K562 (cell line): ENCODE data around the gene GATA6. TPM values are rescaled to one million over a fixed set of nuclear protein-coding genes. Genes with fewer than 3 reads are reported as not detected.
A peak's percentile ranks its signal among the peaks of the same experiment; 100 is the strongest.

Source experiments
- CREM ChIP-seq: IDR thresholded peaks from 2 replicates; pipeline ENCODE4 v1.6.1; 2014; ENCODE audit warnings: antibody characterized with exemption, low read depth
- DACH1 ChIP-seq: fragments of 450-650 bp; IDR thresholded peaks from 2 replicates; pipeline ENCODE4 v1.6.1; 2018; ENCODE audit not compliant: partially characterized antibody
- EP300 ChIP-seq: IDR thresholded peaks from 2 replicates; pipeline ENCODE4 v1.6.1; 2012; ENCODE audit warnings: low read length, improper control_type of control experiment
- KAT7 ChIP-seq: sonication (generic); formaldehyde crosslinking; IDR thresholded peaks from 2 replicates; pipeline ENCODE4 v1.8.0; 2022; ENCODE audit warnings: missing genetic modification reagents, mild to moderate bottlenecking, borderline replicate concordance
- KHSRP ChIP-seq: fragments of 450-650 bp; IDR thresholded peaks from 2 replicates; pipeline ENCODE4 v1.6.1; 2017
- NFE2 ChIP-seq: IDR thresholded peaks from 2 replicates; pipeline ENCODE4 v1.6.1; 2014; ENCODE audit warnings: antibody characterized with exemption, low read depth
- NFIC ChIP-seq: fragments of 450-650 bp; IDR thresholded peaks from 2 replicates; pipeline ENCODE4 v1.6.1; 2017; ENCODE audit warnings: mild to moderate bottlenecking, inconsistent platforms
- POLR3G ChIP-seq: IDR thresholded peaks from 2 replicates; pipeline ENCODE4 v1.6.1; 2011; ENCODE audit not compliant: insufficient read length, insufficient replicate concordance; ENCODE audit errors: extremely low read depth
- SMAD2 ChIP-seq: fragments of 150-350 bp; IDR thresholded peaks from 2 replicates; pipeline ENCODE4 v1.6.1; 2014; ENCODE audit warnings: low read depth, mild to moderate bottlenecking, low read length
- SREBF2 ChIP-seq: sonication (generic); formaldehyde crosslinking; IDR thresholded peaks from 2 replicates; pipeline ENCODE4 v1.4.0; 2020; ENCODE audit warnings: mild to moderate bottlenecking, missing genetic modification reagents
- SRF ChIP-seq, 2 experiments: fragments of 250-450, 450-650 bp in 1 of 2; sonication (Bioruptor Pico) in 1 of 2; sonication (generic) in 1 of 2; formaldehyde crosslinking; IDR thresholded peaks; 2 replicates each; pipeline versions ENCODE4 v1.5.0 to v1.5.1; 2020 to 2022; ENCODE audit warnings: mild to moderate bottlenecking in 1 of 2, missing genetic modification reagents in 1 of 2
- TCF7L2 ChIP-seq: fragments of 150-350 bp; IDR thresholded peaks from 2 replicates; pipeline ENCODE4 v1.6.1; 2016; ENCODE audit warnings: low read depth, mild to moderate bottlenecking, low read length, moderate library complexity
- TCFL5 ChIP-seq: fragments of 250-450 bp; sonication (Bioruptor Pico); conservative IDR thresholded peaks from 2 replicates; pipeline ENCODE4 v1.6.1; 2021; ENCODE audit warnings: mild to moderate bottlenecking, moderate library complexity, matching md5 sums
- ZEB2 ChIP-seq: fragments of 450-650 bp; IDR thresholded peaks from 2 replicates; pipeline ENCODE4 v1.6.1; 2016
- polyA plus RNA-seq, 8 experiments: library from polyadenylated mRNA; depleted of rRNA in 4 of 8; stranded (reverse) in 5 of 8; unstranded in 3 of 8; fragments of >200 nt; fragmentation: Nextera tagmentation in 2 of 8; fragmentation: Illumina TruSeq in 1 of 8; extraction: Ambion mirVana in 2 of 8; extraction: Trizol in 1 of 8; gene quantifications; 2 replicates each; pipeline versions ENCODE4 v1.2.1 to v1.2.3, GENCODE V29; 2011 to 2014; ENCODE audit warnings: inconsistent platforms in 1 of 8, missing spikeins in 1 of 8
- total RNA-seq, 7 experiments: library from RNA; depleted of rRNA in 6 of 7; stranded (reverse); fragments of >200 nt in 6 of 7; fragmentation: Illumina TruSeq in 2 of 7; extraction: Trizol in 2 of 7; gene quantifications; 2 replicates each; pipeline versions ENCODE4 v1.2.1 to v1.2.3, GENCODE V29; 2011 to 2021; ENCODE audit warnings: low replicate concordance in 1 of 7
- TF ChIP-seq, protein P1 (sequence below): fragments of 450-650 bp; IDR thresholded peaks from 2 replicates; pipeline ENCODE4 v1.6.1; 2016; ENCODE audit warnings: low read depth, mild to moderate bottlenecking, moderate library complexity
- TF ChIP-seq, protein P2 (sequence below): fragments of 450-650 bp; IDR thresholded peaks from 2 replicates; pipeline ENCODE4 v1.6.1; 2016
- TF ChIP-seq, protein P3 (sequence below): fragments of 250-450 bp; sonication (Bioruptor Pico); IDR thresholded peaks from 2 replicates; pipeline ENCODE4 v1.8.0; 2021; ENCODE audit warnings: moderate library complexity, mild to moderate bottlenecking, inconsistent platforms
- TF ChIP-seq, protein P4 (sequence below): fragments of 250-450 bp; sonication (Bioruptor Pico); IDR thresholded peaks from 2 replicates; pipeline ENCODE4 v1.5.0; 2021; ENCODE audit warnings: mild to moderate bottlenecking, moderate library complexity
- TF ChIP-seq, protein P5 (sequence below): fragments of 450-650 bp; IDR thresholded peaks from 2 replicates; pipeline ENCODE4 v1.6.1; 2016; ENCODE audit warnings: antibody characterized with exemption
- TF ChIP-seq, protein P6 (sequence below): IDR thresholded peaks from 2 replicates; pipeline ENCODE4 v1.6.1; 2012; ENCODE audit warnings: low read depth, low read length, improper control_type of control experiment, borderline replicate concordance

GATA6 gene
- total and polyA plus RNA-seq, 9 of the 15 experiments (the other 6 are each of a cell fraction or from before 2014, with no cell fraction given): 0.01 to 0.24 (median 0.16) TPM; not detected in 5

DNA sequence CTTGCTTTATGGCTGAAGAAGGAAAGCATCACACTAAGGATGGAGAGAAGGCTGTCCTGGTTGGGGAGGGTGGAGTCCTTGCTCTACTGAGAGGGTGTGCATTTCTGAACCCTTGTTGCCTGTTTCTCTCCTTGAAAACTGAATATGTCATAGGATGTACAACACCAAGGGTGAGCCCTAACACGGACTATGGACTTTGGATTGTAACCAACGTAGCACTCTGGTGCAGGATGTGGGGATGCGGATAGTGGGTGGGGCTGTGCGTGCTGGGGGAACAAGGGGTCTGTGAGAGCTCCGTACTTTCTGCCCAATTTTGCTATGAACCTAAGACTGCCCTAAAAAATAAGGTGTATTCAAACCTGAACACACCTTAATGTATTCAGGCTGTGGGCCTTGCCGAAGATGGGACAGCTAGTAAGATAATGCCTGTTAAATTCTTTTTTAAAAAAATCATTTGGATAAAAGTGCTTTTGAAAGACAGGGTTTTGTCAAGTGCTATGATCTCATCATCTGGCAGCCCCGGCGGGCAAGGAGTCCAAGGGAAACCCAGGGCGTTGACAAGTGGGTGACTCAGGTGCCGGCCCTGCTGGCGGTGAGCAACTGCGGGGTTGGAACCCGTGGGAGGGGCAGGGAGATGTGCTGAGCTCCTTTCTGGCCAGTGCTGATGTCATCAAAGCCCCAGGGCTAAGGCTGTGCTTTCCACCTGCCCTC lies 54.0 kb downstream of the GATA6 start (continued):
- TF ChIP-seq, protein P1, sequence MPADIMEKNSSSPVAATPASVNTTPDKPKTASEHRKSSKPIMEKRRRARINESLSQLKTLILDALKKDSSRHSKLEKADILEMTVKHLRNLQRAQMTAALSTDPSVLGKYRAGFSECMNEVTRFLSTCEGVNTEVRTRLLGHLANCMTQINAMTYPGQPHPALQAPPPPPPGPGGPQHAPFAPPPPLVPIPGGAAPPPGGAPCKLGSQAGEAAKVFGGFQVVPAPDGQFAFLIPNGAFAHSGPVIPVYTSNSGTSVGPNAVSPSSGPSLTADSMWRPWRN: no peak
- TF ChIP-seq SMAD2 (no peak), DACH1 (no peak), KAT7 (no peak), SREBF2 (CRISPR knock-in tag) (no peak), KHSRP (no peak), TCF7L2 (no peak), TCFL5 (CRISPR knock-in tag) (no peak), CREM (peak; percentile 49; the same call in 1 of the 2 replicates), ZEB2 (no peak), NFIC (no peak), NFE2 (peak; percentile 47), SRF (CRISPR knock-in tag; IDR thresholded peaks at IDR 0.05) (no peak), POLR3G (no peak), EP300 (no peak)
- TF ChIP-seq, protein P2, sequence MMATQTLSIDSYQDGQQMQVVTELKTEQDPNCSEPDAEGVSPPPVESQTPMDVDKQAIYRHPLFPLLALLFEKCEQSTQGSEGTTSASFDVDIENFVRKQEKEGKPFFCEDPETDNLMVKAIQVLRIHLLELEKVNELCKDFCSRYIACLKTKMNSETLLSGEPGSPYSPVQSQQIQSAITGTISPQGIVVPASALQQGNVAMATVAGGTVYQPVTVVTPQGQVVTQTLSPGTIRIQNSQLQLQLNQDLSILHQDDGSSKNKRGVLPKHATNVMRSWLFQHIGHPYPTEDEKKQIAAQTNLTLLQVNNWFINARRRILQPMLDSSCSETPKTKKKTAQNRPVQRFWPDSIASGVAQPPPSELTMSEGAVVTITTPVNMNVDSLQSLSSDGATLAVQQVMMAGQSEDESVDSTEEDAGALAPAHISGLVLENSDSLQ: 0 out of 2 replicates have a peak, but pooled peaks have one; percentile 9
- TF ChIP-seq, protein P3, sequence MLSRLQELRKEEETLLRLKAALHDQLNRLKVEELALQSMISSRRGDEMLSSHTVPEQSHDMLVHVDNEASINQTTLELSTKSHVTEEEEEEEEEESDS: no peak
- TF ChIP-seq, protein P4, sequence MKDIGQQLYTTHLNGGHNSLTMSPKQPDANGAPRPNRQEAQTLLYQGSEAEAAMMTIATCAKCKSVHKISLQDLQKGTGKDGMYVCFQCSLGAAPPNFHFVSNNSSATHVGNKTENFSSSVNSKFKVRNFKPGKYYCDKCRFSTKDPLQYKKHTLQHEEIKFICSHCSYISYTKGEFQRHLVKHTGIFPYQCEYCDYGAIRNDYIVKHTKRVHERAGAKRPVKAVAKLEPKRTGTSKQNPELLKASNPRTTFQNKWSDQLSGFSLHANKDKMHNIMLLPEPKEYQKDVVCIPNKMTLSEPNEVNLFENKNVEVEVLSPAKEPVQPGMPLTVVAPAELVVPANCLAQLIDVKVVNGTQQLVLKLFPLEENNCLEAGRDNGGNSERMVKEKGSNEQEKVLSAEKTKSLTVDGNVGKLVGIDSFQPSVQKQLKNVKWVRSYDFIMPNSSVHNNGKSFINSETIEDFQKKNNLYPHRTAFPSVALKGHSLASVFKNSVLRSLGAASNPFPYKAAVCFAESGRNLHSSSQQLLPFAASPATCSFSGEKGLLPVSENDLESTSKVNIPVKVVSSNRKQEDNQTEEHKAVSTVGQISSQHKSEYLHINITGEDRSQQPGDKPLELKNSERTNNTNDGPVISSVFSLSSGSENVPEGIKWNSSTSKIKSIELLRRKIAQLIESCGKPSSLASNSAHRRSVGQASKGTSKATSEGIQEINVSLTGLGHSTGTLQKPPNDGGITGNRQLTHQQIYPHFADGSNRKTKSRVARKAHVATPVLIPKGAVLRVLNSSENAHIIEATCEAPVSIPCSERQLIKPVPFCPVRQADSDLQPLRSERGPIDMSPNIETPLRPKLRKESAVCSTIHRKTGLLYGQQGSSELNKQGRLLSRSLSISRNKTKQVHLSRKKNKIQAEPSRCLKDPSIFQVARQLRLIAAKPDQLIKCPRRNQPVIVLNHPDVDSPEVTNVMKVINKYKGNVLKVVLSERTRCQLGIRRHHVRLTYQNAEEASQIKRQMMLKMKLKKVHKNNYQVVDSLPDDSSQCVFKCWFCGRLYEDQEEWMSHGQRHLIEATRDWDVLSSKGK (CRISPR knock-in tag): no peak
- TF ChIP-seq, protein P5, sequence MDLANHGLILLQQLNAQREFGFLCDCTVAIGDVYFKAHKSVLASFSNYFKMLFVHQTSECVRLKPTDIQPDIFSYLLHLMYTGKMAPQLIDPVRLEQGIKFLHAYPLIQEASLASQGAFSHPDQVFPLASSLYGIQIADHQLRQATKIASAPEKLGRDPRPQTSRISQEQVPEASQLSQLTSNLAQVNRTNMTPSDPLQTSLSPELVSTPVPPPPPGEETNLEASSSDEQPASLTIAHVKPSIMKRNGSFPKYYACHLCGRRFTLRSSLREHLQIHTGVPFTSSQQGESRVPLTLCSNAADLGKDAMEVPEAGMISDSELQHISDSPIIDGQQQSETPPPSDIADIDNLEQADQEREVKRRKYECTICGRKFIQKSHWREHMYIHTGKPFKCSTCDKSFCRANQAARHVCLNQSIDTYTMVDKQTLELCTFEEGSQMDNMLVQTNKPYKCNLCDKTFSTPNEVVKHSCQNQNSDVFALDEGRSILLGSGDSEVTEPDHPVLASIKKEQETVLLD: no peak
- TF ChIP-seq, protein P6, sequence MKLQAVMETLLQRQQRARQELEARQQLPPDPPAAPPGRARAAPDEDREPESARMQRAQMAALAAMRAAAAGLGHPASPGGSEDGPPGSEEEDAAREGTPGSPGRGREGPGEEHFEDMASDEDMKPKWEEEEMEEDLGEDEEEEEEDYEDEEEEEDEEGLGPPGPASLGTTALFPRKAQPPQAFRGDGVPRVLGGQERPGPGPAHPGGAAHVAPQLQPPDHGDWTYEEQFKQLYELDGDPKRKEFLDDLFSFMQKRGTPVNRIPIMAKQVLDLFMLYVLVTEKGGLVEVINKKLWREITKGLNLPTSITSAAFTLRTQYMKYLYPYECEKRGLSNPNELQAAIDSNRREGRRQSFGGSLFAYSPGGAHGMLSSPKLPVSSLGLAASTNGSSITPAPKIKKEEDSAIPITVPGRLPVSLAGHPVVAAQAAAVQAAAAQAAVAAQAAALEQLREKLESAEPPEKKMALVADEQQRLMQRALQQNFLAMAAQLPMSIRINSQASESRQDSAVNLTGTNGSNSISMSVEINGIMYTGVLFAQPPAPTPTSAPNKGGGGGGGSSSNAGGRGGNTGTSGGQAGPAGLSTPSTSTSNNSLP: no peak
